ENCODE data around the gene GOLT1B.

GOLT1B gene

DNA sequence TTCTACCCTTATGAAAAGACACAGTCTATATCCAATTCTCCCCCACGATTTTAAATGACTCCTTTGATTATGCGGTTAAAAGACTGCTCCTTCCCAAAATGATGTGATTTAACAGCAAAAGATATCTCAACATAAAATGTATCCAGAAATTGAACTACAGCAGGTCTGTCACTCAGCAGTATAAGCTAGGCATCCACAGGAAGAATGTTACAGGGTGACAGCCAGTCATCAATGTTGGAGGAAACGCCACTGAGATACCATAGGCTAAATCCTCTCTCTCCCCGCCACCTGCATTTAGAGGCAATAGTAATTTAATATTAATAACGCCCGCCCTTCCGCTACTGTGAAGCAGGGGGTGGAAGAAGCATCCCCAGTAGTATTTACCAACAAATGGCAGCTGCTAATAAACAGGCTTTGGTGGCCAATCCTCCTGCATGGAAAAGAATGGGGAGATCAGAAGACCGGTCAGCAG, 767 bp upstream of the GOLT1B start:
- Histone ChIP-seq H3K4me1 (ENCODE audit: insufficient read depth, low read length) (peaks cover 44% of the 10 kb centered on the region), H3K36me3 (ENCODE audit: insufficient read depth, low read length) (peaks cover 34% of the 10 kb centered on the region)

DNA sequence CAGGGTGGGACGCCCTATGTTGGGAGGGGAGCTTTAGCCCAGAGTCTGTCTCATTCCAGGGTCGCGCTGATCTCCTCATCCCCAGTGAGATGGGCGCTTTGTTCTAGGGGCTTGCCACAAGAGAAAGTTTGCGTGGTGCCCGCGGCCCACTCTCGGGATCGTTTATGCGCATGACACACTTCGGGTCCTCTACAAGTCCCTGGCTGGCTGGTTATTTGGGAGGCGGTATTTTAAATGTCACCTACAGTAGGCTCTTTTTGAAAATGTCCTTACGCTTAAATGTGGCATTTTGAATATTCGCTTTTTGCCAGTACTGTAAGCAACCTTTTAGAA, 541 bp downstream of the GOLT1B start:
- DNase-seq: peak; percentile 42
- no peak for TF ChIP-seq EZH2 (IDR thresholded peaks at IDR 0.05; ENCODE audit: borderline replicate concordance, low read depth, low read length, severe bottlenecking)
- TF ChIP-seq, protein P1, sequence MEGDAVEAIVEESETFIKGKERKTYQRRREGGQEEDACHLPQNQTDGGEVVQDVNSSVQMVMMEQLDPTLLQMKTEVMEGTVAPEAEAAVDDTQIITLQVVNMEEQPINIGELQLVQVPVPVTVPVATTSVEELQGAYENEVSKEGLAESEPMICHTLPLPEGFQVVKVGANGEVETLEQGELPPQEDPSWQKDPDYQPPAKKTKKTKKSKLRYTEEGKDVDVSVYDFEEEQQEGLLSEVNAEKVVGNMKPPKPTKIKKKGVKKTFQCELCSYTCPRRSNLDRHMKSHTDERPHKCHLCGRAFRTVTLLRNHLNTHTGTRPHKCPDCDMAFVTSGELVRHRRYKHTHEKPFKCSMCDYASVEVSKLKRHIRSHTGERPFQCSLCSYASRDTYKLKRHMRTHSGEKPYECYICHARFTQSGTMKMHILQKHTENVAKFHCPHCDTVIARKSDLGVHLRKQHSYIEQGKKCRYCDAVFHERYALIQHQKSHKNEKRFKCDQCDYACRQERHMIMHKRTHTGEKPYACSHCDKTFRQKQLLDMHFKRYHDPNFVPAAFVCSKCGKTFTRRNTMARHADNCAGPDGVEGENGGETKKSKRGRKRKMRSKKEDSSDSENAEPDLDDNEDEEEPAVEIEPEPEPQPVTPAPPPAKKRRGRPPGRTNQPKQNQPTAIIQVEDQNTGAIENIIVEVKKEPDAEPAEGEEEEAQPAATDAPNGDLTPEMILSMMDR (IDR thresholded peaks at IDR 0.05; ENCODE audit: borderline replicate concordance, extremely low read depth, low read length, poor library complexity, severe bottlenecking): no peak
- H3K4me3 ChIP-seq (ENCODE audit: low read depth in 1 of 2, low read length in 2 of 2): peak overlapping the region; percentile 83 to 98
- H3K27ac ChIP-seq (ENCODE audit: low read length): peak overlapping the region; percentile 76
- H3K4me1 ChIP-seq (ENCODE audit: insufficient read depth, low read length): peaks cover 44% of the 10 kb centered on the region
- H3K9ac ChIP-seq (ENCODE audit: low read depth, low read length): peak overlapping the region; percentile 88
- ATAC-seq (ENCODE audit: insufficient read depth, low read depth): no peak; the same call in 1 of the 3 replicates
- H3K36me3 ChIP-seq (ENCODE audit: insufficient read depth, low read length): peaks cover 21% of the 10 kb centered on the region
- peaks cover 5% of the 10 kb centered on the region; the same call in 1 of the 2 replicates for H4K20me1 ChIP-seq (ENCODE audit: insufficient read depth, low read length)
- H3K27me3 ChIP-seq (ENCODE audit: insufficient read depth, low read length, poor library complexity): no peaks in the 10 kb centered on the region
- no peaks in the 10 kb centered on the region for H3K9me3 ChIP-seq (ENCODE audit: insufficient read depth, low read length, severe bottlenecking)
- peaks cover 81% of the 10 kb centered on the region for H3K79me2 ChIP-seq (ENCODE audit: insufficient read depth, low read length)
- peak overlapping the region; percentile 62 for H3K4me2 ChIP-seq (ENCODE audit: insufficient read depth, low read length)
- H2AFZ ChIP-seq (ENCODE audit: low read depth, low read length): peak overlapping the region; percentile 96

More for the DNA sequence above, 767 bp upstream of the GOLT1B start:
- Histone ChIP-seq H3K9ac (ENCODE audit: low read depth, low read length) (peak overlapping the region; percentile 88), H3K79me2 (ENCODE audit: insufficient read depth, low read length) (peaks cover 69% of the 10 kb centered on the region), H2AFZ (ENCODE audit: low read depth, low read length) (peak overlapping the region; percentile 81), H3K9me3 (ENCODE audit: insufficient read depth, low read length, severe bottlenecking) (no peaks in the 10 kb centered on the region), H3K4me2 (ENCODE audit: insufficient read depth, low read length) (peak overlapping the region; percentile 87), H3K4me3 (ENCODE audit: low read depth in 1 of 2, low read length in 2 of 2) (peak overlapping the region; percentile 83 to 98), H4K20me1 (ENCODE audit: insufficient read depth, low read length) (peaks cover 5% of the 10 kb centered on the region; the same call in 1 of the 2 replicates), H3K27ac (ENCODE audit: low read length) (peak overlapping the region; percentile 73), H3K27me3 (ENCODE audit: insufficient read depth, low read length, poor library complexity) (no peaks in the 10 kb centered on the region)
- no peak for DNase-seq
- ATAC-seq (ENCODE audit: insufficient read depth, low read depth): no peak
- TF ChIP-seq, protein P1 (IDR thresholded peaks at IDR 0.05; ENCODE audit: borderline replicate concordance, extremely low read depth, low read length, poor library complexity, severe bottlenecking): no peak
- no peak for TF ChIP-seq EZH2 (IDR thresholded peaks at IDR 0.05; ENCODE audit: borderline replicate concordance, low read depth, low read length, severe bottlenecking)

DNA sequence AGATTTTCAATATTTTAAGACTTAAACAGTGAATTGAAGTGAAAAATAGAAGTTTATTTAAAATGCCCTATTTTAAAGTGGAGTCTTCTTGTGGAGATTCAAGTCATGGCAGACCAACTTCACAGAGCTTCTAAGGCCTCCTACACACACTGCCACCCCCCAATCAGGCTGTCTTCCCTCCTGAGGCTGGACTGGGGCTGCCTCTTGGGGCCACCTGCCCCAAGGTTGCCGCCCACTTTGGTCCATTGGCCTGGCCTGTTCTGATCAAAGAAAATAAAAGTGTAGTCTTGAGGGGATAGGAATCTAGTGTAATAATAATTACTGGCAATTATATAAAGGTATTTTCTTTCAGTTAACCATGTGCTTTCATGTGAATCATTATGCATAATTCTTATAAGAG, 1.3 kb downstream of the GOLT1B start:
- H3K9me3 ChIP-seq (ENCODE audit: insufficient read depth, low read length, severe bottlenecking): no peaks in the 10 kb centered on the region
- TF ChIP-seq, protein P1 (IDR thresholded peaks at IDR 0.05; ENCODE audit: borderline replicate concordance, extremely low read depth, low read length, poor library complexity, severe bottlenecking): no peak
- TF ChIP-seq EZH2 (IDR thresholded peaks at IDR 0.05; ENCODE audit: borderline replicate concordance, low read depth, low read length, severe bottlenecking): no peak
- H3K79me2 ChIP-seq (ENCODE audit: insufficient read depth, low read length): peaks cover 84% of the 10 kb centered on the region

More for the DNA sequence above, 1.3 kb downstream of the GOLT1B start:
- H3K9ac ChIP-seq (ENCODE audit: low read depth, low read length): peak overlapping the region; percentile 88
- H3K27me3 ChIP-seq (ENCODE audit: insufficient read depth, low read length, poor library complexity): no peaks in the 10 kb centered on the region
- no peak for ATAC-seq (ENCODE audit: insufficient read depth, low read depth)
- H3K4me1 ChIP-seq (ENCODE audit: insufficient read depth, low read length): peaks cover 44% of the 10 kb centered on the region
- DNase-seq: no peak
- peak overlapping the region; percentile 83 to 98; a peak in 3 of 4 replicates for H3K4me3 ChIP-seq (ENCODE audit: low read depth in 1 of 2, low read length in 2 of 2)
- H2AFZ ChIP-seq (ENCODE audit: low read depth, low read length): no peak overlapping the region
- H4K20me1 ChIP-seq (ENCODE audit: insufficient read depth, low read length): peaks cover 5% of the 10 kb centered on the region; the same call in 1 of the 2 replicates
- peaks cover 16% of the 10 kb centered on the region for H3K36me3 ChIP-seq (ENCODE audit: insufficient read depth, low read length)
- H3K4me2 ChIP-seq (ENCODE audit: insufficient read depth, low read length): peak overlapping the region; percentile 62
- H3K27ac ChIP-seq (ENCODE audit: low read length): no peak overlapping the region; the same call in 1 of the 2 replicates

Measured in DND-41 (cell line).